Medulla oblongata (tissue), 1 donor: ENCODE results near the gene MUCL3.
A peak's percentile ranks its signal among the peaks of the same experiment; 100 is the strongest.

ENCODE experiments used
- DNase-seq: peaks from one replicate; pipeline ENCODE4 v3.0.0-alpha.2; 2015; ENCODE audit errors: extremely low spot score

MUCL3 gene

GRCh38 chr6:30939473-30939872, 1.3 kb upstream of the MUCL3 start:
- DNase-seq = no peak

GRCh38 chr6:30942338-30943060, 1.7 kb downstream of the MUCL3 start:
- DNase-seq = peak; percentile 16

- no peak for DNase-seq
Observed at GRCh38 chr6:30944051-30944450, 3.3 kb downstream of the MUCL3 start.

GRCh38 chr6:30945281-30945680, 4.5 kb downstream of the MUCL3 start:
- no peak for DNase-seq

DNA sequence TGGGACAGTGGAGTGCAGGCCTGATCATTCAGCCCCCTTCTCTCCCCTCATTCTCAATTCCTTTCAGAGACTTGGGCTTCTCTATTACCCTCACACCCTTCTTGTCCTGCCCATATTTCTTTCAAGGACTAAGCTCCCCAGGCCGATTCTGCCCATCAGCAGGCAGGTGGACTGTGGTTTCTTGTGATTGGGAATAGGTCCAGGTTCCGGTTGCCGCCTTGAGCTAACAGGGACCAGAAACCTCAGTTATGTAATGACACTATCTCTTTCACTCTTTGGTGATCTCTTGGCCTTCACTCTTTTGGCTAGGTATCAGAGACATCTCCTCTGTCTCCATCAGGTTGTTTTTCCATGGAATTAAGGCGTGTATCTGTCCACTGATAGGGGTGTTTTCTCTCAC, 6.5 kb downstream of the MUCL3 start:
- no peak for DNase-seq

DNA sequence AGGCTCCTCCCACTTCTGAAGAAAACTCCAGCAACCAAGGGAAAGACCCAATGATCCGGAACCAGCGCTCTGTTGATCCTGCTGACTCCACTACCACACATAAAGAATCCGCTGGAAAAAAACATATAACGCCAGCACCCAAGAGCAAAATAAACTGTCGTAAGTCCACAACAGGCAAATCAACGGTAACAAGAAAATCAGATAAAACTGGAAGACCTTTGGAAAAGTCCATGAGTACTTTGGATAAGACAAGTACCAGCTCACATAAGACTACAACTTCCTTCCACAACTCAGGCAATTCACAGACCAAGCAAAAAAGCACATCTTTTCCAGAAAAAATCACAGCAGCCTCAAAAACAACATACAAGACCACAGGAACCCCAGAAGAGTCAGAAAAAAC, 8.0 kb downstream of the MUCL3 start:
- no peak for DNase-seq

GRCh38 chr6:30951907-30952469, 11.2 kb downstream of the MUCL3 start:
- no peak for DNase-seq

- peak; percentile 36 for DNase-seq
Observed at GRCh38 chr6:30954631-30955366, 14.0 kb downstream of the MUCL3 start.

- DNase-seq = peak; percentile 76
Observed at GRCh38 chr6:30955367-30956042, 14.7 kb downstream of the MUCL3 start.

DNA sequence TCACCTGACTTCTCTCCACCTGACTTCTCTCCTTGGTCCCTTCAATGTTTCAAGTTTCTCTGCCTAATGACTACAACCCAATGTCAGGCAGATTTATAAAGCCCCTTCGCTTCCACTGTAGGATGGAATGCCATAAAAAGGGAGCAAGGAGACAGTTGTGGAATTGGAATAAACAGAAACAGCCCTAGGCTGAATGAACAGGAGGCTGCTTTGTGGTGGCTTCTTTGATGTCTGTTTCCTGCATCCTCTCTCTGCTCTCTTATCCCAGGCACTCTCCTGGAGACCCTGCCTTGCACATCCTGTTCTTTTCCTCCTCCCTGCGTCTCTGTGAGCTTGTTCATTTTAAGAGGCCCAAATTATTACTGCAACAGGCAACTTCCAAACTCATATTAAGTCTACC, 16.9 kb downstream of the MUCL3 start:
- no peak for DNase-seq

GRCh38 chr6:30960907-30961673, 20.3 kb downstream of the MUCL3 start:
- DNase-seq = peak; percentile 9

DNA sequence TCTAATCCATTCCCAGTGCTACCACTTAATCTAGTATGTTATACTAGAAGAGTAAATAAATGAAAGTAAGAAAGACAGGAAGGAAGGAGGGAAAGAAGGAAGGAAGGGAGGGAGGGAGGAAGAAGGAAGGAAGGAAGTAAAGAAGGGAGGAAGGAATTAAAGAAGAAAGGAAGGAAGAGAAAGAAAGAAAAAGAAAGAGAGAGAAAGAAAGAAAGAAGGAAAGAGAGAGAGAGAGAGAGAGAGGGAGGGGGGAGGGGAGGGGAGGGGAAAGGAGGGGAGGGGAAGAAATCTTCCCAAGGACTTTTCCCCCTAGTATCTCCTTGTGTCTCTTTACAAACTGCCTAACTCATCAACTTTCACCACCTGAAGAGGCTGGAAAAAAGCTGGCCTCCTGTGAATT, 21.9 kb downstream of the MUCL3 start:
- no peak for DNase-seq

DNA sequence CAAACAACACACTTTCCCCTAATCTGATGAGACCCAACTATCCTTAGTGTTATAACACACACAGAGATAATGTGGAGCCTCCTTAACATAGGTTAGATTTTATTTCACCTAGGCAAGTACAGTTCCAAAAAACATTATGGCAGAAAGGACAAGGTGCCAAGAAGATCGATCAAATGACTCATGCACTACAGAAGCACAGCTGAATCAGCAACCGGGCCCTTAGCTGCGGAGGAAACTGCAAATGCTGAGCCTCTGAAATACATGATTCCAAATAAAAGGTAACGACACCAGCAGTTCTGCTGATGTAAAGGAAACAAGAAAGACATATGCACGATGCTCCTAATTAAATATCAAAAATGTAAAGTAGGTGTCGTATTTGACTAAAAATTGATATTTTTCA, 22.9 kb downstream of the MUCL3 start:
- no peak for DNase-seq

GRCh38 chr6:30964075-30964474, 23.3 kb downstream of the MUCL3 start:
- DNase-seq = no peak

- no peak for DNase-seq
Observed at GRCh38 chr6:30965140-30965601, 24.4 kb downstream of the MUCL3 start.

GRCh38 chr6:30966154-30966553, 25.4 kb downstream of the MUCL3 start:
- DNase-seq = no peak

DNA sequence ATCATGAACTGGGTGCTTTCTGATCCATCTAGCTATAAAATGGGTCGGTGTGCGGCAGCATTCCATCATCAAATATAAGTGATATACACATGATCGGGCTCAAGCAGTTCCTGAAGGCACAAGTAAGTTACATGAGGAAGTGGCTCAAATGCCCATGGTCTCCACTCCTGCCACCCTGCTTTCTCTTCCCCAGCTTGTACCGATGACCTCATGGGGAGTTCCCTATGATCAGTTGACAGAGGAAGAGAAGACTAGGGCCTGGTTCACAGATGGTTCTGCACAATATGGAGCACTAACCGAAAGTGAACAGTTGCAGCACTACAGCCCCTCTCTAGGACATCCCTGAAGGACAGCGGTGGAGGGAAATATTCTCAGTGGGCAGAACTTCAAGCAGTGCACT, 28.4 kb downstream of the MUCL3 start:
- peak; percentile 69 for DNase-seq

- DNase-seq = no peak
Observed at GRCh38 chr6:30970946-30971345, 30.2 kb downstream of the MUCL3 start.

DNA sequence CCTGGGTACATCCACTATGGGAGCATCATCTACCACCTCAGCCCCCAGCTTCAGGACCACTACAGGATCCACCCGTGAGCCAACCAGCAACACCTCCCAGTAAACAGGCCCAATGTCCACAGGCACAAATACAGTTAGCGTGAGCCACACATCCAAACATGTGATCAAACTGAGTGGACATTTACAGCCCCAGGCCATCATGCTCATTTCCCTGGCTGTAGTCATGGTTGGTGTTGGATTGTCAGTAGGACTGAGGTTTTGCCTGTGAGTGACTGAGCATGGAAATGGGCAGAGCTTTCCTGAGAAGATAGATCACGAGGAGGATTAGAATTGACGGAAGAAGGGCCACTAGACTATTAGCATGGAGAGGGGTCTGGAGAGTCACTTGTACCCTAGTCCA, 32.0 kb downstream of the MUCL3 start:
- DNase-seq = no peak

DNA sequence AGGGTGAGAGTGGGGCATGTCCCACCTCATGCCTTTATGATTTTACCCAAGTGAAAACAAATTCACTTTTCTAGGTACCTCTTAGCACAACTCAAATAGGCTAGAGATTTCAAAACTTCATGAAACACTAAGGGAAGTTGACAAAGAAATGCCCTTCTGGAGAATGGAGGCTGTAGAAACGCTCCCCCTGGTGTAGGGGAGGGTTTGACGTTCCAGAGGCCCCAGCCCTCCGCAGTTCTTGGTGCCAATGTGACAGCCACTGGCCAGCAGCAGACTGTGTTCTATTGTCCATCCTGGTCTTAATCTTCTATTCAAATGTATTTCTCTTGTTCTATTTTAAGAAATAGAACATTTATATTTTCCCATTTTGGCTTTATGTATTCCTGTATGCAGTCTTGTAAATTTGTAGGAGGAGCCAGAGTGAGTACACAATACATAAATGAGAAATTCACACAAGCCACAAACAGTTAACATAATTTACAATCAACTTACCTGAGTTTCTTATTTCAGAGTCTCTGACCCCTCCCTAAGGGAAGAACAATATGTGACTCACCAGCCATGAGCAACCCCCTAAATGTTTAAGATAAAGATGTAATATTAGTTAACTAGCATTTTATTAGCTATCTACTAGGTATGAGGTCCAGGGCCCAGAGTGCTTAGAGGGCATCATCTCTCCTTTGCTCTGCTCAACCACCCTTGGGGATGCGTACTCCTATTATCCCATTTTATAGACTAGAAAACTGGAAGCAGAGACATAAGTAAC, 33.9 kb downstream of the MUCL3 start:
- no peak for DNase-seq

GRCh38 chr6:30979141-30979540, 38.4 kb downstream of the MUCL3 start:
- no peak for DNase-seq
